Brain pericyte (primary cell): ENCODE data around the gene HOXB13.

Source experiments
- DNase-seq: peaks from one replicate; pipeline ENCODE4 v3.0.0-alpha.2; 2012; ENCODE audit warnings: low read depth, low spot score

The HOXB13 gene

DNA sequence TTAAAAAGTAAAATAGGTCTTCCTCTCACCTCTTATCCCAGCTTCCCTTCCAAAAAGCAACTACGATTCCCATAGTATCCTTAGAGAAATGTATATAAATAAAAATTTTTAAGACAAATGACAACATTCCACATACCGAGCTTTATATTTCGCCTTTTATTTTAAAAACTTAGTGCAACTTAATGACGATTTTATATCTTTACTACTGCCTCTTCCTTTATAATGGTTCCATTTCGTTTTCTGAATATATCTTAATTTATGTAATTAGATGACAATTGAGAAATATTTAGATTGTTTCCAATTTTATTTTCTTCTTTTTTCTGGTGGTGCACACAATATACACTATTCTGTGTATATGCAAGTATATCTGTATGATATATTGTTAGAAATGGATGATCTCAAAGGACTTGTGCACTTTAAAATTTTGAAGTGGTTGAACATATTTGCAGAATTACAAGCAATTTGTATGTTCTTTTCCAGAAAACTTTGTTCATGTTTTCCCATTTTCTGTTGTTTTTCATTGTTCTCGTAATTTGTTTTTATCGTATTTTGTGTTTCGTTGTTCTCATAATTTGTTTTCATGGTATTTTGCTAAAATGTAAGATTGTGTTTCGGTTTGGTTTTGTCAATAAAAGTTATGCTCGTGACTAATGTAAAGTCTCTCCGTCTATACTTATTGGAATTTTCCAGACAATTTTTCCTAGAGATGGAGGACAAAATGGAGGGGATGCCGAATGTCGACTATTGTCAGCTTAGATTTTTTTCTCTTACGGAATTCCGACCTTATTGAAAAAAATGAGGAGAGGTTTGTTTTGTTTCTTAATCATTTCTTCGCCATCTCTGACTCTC is 20.4 kb upstream of the HOXB13 start:
- no peak for DNase-seq

DNA sequence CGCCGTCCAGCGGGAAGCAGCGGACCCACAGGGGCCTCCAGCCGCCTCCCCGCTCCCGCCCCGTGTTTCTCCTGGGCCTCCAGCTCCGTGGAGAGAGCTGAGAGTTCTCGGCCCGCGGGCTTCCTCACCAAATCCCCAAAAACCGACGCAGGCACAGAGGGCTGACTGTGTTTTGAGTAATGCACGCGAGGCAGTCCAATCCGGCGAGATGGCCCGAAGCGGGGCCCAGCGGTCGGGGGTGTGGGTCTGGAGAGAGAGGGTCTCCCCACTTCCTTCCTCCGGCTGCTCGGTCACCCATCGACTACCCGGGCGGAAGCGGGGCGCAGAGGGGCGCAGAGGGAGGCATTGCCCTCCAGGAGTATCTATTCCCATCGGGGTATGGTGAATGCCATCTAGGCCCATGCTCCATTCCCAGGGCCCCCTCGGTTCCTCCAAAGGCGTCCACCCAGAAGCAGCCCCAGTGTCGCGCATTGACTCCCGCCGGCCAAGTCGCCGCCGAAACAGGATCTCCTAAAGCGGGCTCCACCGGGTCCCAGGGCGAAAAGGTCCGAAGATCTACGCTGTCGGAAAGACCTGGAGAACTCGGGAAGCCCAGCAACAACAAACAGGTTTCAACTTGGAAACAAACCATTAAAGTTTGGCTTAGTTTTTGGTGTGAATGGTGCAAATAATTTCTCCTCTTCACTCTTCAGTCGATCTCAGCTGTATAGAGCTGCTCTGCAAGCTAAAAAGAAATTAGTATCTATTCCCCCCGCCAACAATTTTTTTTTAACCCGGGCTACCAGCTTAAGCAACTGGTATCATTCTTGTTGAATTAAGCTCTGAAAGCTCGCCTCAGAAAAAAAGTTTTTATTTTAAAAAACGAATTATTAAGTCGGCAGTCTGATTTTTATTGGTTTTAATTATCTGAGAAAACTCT is 19.2 kb upstream of the HOXB13 start:
- no peak for DNase-seq

DNA sequence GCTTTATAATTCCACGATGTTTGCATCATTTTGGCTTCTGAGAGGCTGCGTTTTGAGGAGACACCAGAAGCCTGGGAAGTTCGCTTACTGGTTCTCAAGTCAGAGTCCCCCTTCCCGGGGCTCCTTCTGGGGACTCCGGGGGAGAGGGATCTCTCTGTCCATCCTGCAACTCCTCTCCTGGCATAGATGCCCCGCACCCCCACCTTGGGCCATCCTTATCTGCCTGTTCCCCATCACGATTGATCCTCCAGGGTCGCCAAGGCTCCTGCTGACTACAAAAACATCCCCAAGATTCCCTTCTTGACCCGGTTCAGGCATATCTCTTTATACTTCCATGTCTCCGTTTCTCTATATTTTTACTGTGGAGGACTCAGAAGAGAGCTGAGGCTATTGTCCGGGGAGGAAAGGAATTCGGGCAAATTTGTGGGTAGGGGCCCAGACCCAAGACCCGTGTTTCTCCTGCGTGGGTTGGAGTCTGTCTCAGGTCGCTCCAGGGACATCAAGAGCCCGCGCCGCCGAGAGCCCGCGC is 18.4 kb upstream of the HOXB13 start:
- no peak for DNase-seq

DNA sequence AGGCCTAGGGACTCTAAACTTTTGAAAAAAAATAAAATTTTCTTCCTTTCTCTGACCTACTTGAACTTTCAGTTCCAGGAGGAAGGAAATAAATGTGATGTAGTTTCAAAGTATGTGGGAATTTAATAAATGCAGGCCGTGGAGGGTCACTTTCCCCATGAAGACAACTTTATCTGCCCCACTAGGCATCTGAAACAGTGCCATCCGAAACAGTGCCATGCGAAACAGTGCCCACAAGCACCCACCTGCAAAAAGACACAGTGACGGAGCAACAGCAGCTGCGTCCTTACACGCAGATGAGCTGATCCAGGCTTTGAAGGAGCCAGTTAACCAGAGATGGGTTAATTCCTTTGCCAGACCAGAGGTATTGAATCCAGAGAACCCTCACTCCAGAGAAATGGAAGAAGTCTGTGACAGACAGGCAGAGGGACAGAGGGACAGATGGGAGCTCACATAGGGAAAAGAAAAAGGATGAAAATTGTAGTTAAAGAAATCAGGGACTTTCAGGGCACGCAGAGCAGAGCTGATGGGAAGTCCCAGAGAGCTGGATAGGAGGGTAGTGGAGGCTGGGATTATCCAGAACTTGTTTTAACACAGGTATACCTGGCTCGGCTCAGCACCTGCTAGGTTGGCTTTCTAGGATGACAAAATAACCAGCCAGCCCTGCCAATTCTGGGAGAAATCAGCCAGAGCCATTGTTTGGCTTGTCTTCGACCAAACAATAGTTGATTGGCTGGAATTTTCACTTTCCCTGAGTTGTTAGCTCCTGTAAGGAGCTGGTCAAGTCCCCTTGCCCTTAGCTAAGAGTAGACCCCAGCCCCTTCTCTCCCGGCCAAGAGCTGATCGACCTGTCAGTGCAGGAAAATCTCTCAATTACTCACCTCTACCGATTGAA is 17.1 kb upstream of the HOXB13 start:
- DNase-seq = no peak

DNA sequence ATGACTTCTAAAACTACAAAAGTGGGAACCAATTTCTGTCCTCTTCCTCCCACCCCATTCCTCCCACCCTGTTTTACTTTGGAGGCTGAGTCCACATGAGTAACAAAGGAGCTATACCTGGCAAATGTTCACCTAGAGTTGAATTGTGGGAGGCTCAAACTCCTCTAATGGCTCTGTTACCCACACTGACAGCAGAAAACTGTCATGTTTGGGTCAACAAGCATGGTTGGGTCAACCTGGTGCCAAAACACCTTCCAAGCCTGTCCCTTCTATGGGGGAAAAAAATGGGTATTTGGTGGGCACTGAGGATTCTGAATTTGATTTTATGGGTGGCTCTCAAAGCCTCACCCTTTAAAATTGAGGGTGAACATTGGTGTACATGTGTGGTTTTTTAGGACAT is 12.0 kb upstream of the HOXB13 start:
- DNase-seq = no peak

DNA sequence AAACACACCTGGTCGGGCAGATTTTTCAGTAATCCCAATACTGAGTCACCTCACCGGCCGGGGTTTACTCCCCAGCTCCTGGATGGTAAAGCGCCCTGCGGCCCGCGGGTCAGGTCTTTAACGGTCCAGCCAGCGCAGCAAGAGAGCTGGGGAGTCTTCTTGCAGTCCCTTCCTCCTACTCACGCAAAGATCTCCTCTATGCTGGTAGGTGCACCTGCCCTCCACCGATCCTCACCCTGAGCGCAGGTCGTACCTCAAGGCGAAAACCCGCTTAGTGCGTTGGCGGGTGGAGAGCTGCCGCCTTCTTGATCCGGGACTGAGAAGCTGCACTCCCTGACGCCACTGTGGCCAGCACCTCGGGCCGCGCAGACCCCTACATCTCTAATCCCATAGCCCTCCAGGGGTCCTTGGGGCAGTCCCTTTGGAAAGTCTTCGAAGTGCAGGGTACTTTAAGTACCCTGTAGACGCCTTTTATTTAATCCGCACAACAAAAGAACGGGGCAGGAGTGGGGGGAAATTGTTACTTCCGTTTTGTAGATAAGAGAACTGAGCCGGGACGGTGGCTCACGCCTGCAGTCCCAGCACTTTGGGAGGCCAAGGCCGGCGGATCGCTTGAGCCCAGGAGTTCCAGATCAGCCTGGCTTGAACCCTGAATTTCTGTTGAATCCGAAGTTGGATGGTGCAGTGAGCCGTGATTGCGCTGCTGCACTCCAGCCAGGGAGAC is 10.4 kb upstream of the HOXB13 start:
- no peak for DNase-seq

DNA sequence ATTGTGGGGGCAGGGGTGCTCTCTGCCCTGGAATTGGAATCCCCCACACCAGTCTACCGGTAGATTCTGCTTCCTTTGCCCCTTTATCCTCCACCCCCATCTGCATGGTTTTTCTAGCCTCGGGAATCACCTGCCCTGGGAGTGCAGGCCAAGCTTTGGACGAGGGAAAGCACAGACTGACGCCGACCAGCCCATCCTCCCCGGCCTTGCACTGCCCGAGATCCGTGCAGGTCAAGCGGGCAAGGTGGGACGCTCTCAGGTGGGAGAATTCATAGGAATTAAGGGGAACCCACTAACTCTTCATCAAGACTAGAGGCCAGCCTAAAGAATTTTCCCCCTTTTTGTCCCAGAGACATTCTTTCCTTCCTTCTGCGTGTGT is 9.9 kb upstream of the HOXB13 start:
- no peak for DNase-seq

DNA sequence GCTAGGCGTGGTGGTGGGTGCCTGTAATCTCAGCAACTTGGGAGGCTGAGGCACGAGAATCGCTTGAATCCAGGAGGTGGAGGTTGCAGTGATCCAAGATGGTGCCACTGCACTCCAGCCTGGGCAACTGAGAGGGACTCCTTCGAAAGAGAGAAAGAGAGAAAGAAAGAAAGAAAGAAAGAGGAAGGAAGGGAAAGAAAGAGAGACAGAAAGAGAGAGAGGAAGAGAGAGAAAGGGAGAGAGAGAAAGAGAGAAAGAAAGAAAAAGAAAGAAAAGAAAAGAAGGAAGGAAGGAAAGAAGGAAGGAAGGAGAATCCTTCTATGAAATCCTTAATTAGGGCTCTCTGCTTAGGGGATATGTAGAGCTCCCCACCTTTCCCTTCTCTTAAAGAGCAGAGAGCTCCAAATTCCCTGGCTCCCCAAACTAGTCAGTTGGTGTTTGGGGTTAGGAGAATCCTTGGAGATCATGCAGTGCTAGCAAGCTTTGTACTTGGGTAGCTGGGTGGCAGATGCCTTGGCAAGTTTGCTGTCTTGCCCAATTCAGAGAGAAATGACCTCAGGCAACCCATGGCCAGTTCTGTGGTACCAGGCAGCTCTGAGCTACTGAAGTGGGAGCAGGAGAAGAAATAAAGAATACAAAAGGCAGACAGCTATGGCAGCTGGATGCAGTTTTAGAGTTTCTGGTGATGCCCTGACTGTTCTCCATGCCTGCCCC is 8.9 kb upstream of the HOXB13 start:
- DNase-seq = no peak

DNA sequence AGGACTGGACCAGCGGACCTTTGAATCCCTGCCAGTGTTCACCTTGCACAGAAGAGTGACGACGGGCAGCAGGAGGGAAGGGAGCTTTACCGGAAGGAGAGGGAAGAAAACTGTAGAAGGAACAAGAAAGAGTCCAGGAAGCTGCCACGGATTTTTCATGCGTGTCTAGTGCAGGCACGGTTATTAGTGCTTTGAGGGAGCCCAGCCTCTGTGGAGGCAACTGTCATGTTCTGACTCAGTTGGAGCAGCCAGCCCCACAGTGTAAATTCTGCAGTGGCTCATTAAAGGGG is 6.5 kb upstream of the HOXB13 start:
- no peak for DNase-seq

DNA sequence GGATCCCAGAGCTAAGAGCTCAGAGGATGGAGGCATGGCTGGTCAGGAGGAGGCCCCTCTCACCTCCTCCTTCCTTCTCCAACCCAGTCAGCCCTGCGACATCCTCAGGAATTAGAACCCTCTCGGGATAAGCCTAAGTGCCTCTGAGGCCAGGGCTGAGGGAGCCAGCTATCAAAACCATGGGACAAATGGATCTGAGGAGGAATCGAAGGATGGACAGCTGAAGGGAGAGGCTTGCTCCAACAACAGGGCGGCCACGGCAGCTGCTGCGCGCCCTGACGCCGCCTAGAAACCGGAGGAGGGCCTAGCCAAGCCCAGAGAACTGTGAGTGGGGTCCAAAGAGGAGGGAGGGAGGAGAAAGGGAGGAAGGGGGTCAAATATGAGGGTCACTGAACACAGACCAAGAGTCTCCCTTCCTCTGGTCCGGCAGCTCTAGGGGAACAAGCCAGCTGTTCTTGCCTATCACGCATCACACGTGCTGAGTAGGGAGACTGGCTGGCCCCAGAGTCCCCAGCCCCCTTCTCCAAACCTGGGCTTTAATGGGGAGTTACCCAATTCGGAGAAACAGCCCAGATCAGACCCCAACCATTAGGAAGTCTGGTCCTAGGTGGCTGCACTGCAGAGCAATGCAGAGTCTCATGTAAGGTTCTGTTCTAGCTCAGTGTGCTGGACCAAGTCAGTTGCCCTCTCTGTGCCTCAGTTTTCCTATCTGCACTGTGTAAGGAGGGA is 5.9 kb upstream of the HOXB13 start:
- DNase-seq = no peak

DNA sequence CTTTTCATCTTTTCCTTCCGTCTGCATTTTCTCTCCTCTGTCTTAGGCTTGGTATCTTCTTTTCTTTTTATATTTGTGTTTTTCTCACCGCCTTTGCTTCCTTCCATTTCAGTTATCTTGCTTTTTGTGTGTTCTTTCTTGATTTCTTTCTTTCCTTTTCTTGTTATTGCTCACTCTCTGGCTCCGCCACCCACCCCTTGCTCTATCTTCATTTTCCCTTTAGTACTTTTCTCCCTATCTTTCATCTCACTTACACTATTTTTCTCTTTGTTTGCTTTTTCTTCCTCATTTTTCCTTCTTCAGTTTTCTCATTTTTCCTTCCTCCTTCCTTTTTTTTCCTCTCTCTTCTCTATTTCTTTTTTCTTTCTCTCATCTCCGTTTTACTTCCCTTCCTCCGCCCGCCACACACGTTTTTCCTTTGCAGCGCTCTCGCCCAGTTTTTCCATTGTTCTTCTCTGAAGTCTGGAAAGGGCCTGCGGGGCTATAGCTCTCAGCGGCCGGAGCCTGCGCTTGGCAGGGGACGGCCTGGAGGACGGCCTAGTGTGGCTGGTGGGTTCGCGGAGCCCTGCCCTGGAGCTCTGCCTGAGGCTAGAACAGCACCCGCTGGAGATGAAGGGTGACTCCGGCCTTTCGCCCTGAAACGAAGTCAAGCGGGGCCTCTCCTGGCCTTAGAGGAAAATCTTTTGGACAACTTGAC is 5.2 kb upstream of the HOXB13 start:
- no peak for DNase-seq

DNA sequence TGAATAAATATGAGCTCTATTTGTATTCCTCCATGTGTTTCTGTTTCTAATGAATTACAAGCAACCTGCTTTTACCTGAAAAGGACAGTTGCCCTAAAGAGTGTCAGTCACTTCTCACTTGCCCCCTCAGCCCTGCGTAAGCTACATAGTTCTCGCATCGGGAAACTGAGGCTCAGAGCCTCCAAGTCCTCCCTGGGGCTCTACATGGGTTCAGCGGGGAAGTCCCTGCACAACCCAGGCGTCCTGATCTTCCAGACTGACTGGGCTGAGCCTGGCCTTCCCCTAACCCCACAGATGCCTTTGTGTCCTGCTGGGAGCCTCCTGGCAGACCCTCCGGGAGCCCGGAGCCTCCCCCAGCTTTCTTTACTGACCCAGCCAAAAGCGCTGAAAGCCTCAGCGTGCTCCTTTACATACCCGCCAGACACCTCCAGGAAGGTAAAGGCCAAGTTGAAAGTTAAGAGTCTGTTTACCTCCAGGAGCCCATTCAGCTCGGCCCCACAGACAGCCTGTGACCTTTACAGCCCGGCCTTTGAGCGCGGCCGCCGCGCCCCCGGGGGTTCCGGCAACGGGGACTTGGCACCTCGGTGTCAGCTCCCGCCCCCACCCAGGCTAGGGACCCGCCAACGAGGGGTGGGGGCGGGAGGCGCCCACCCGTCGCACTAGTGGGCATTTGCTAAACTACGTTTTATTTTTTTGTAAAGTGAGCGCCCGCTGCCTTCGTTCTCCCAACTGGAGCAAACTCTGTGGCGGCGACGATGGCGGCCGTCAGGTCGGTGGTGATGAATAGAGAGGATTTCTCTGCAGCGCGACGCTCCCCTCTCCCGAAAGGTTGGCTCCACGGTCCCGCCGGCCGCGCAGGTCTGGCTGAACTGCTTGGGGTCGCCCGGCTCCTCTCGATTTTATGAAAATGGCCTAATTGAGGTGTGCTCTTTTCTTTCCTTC is 4.4 kb upstream of the HOXB13 start:
- no peak for DNase-seq

DNA sequence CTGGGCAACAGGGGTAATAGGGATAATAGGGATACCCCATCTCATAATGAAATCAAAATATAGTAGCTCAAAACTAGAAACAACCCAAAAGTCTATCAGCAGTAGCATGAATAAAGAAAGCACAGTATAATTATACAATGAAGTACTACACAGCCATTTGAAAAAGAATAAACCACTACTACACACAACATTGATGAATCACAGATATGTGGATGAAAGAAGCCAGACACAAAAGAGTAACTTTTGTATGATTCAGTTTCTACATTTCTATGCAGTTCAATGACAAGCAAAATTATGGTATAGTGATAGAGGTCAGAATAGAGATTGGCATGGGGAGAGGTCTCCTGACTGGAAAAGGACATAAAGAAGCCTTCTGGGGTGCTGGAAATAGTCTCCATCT is 2.8 kb upstream of the HOXB13 start:
- no peak for DNase-seq

DNA sequence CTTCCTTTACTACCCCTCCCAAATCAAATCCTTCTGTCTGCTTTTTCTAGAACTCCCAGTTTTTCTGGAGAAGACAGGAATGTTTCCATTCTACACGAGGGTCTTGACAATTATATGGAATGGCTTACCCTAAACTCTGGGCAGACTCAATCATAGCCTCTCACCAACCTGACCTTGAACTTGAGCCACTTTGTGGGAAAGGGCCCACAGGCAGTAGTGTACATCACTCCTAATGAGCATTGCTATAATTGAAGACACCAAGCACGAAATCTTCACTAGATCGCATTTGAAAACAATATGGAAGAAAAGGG is 1.6 kb upstream of the HOXB13 start:
- DNase-seq = no peak

DNA sequence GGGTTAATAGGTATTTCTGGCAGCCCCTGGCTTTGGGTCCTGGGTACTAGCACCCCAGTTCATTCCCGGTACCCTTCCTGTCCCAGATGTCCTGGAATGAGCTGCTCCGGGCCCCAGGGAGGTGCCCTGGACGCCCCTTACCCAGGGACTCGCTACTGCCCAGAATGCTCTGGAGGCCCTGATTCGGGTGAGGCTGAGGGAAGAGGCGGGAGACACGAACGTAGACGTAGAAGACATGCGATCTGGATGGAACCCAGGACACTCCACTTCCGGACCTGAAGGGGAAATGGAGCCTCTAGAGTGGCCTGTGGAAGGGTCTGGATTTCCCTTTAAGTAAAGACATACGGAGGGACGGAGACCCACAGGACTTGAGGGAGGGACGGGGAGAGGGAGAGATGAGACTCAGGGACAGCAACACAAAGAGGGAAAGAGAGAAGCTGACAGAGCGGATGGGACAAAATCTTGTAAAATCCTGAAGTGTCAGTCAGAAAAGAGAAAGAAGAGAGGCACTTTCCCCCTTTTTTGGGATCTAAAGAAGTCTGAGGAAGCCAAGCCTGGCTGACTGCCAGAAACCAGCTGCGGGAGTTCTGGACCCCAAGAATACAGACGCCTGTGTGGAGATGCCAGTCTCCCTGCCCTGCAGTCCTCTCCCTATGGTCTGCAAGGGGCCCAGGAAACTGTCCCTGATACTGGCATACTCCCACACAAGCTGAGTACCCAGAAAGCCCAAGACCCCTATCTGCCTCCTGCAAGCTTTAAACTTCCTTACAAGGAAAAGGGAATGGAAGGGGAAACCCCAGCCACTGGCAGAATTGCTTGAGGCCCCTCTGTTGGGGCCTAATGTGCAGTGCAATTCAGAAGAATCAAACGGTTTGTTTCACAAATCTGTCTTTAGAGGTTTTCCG is 1.0 kb upstream of the HOXB13 start:
- DNase-seq = no peak

DNA sequence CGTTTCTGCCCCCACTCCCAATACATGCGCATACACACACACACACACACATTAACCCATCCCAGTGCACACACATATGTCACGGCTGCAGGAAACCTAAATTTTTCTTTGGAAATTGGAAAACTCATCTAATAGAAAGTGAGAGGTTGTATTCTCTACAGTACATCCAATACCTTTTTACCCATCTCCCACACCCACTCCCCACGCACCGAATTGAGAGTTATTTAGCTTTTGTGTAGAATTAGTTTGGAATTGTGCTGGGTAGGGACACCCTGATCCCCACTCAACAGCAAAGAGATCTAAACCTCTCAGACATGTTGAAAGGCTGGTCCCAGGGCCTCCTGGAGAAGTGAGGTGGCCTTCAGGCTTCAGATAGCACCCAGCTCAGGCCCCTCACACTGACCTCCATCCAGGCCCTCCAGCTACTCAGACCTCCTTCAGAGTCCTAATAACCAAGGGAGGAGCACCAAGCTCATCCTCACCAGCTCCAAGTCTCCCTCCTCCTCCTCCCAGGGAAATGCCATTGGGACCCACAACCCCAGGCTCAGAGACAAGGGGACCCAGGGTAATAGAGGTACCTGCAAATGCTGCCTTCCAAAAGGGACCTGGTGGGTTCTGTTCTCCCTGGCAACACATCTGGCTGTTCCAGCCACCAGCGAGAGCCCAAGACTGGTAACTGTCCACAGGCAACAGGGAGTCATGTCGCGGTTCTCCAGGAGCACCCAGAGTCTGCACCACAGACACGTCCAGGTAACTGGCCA is 955 bp downstream of the HOXB13 start:
- DNase-seq = no peak

DNA sequence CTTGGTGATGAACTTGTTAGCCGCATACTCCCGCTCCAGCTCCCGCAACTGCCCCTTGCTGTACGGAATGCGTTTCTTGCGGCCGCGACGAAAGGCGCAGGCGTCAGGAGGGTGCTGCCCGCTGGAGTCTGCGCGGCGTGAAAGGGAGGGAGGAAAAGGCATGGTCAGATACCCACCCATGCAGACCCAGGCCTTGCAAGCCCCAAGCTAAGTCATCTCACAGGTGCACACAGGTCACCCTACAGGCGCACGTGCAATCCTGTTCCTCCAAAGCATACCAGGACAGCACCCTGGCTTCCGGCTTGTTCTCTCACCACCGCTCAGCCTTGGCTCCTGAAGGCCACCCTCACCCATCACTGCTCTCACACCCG is 1.6 kb downstream of the HOXB13 start:
- DNase-seq = no peak
